ENCODE measurements around the gene TRPV3.
"Not testable (repeated sequence)": the region's sequence is repeated elsewhere in the genome, so short reads cannot be mapped to it uniquely, and the experiment has no call there.

TRPV3 gene

DNA sequence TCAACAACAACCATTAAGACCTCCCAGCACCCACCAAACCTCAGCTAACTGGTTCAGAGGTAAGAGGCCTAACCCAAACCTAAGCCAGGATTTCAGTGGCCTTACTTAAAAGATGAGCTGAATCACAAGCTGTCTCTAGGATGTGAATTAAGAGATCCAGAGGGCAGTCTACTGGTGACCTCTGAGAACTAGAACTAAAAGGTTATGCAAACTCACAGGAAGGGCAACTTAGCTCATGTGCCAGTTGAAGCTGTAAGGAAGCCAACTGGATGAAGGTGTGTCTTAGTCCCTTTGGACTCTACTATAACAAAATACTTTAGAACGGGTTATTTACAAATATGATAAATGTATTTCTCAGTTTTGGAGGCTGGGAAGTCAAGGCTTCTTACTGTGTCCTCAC lies 91.3 kb downstream of the TRPV3 start:
- not testable (repeated sequence) for DNase-seq

Measured in CD4-positive, alpha-beta T cell treated with Interleukin-12 subunit alpha and Interleukin-12 subunit beta, for 1 hour (primary cell).